GM21381 (cell line): Measurements from ENCODE around the gene MBD5.

Experiments used
- ATAC-seq: cut with Tn5 transposase; IDR thresholded peaks from one replicate; pipeline ENCODE4 v1.9.1; 2021; ENCODE audit warnings: mild to moderate bottlenecking, moderate library complexity; ENCODE audit not compliant: unreplicated experiment

The MBD5 gene

DNA sequence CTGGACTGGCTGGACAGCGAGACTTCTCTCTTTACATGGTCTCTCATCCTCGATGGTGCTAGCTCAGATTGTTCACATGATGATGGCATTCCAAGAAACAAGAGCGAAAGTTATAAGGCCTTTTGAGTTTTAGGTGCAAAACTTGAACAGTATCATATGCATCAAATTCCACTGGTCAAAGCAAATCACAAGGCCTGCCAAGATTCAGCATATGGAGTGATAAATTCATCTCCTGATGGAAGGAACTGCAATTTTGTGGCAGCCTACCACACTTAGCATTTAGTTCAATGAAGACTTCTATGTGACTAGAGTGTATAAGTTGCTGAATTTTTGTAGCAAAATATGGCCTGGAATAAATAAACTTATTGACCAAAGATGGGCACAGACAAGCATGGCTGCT is 429.6 kb downstream of the MBD5 start:
- no peak for ATAC-seq

DNA sequence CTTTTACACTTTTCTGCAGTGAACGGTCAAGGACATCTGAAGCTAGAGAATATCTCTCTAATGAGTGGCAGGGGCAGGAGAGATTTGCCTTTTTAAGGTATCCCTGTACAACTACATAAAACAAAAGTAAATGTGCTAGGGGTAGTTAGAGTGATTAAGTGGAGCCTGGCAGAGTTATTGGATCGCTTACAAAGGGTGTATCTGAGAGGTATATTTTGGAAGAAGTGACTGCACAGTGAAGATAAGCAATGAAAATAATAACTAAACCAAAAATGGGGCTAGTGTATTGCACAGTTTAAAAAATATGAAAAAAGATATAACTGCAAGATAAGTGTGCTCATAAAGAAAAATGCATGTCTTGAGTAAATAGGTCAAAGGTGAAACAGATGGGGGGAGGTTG is 430.2 kb downstream of the MBD5 start:
- no peak for ATAC-seq

DNA sequence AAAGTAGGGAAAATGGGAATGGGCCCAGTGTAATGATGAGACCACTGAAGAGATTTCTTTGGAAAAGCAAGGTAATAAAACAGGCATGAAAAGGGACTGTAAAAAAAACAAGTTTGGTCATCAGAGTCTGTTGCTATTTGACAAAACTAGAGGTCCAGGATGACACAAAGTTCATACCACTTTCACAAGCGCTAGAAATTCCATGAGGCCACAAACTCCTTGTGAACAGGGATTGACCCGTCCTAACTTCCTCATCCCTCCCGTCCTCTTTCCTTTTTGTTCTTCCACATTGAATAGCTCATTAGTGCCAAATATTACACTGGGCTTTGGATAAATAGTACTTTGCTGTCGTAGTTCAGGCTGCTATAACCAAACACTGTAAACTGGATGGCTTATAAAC is 434.9 kb downstream of the MBD5 start:
- ATAC-seq = no peak

DNA sequence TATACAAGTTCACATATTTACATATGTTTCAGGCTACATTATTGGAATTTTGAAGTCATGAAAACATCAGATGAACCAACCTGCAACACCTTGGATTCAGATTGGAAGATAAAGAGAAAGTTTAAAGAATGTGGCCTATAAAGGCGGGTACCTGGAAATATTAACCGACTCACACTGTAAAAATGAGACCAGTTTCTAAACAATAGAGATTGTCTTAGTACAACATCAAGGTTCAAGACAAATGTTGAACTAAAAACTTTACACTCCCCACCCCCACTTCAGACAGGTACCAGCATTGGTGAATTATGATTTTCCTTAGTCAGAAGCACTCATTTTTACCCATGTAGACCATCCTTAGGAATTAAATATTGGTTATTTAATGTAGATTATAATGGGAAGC is 437.3 kb downstream of the MBD5 start:
- no peak for ATAC-seq

DNA sequence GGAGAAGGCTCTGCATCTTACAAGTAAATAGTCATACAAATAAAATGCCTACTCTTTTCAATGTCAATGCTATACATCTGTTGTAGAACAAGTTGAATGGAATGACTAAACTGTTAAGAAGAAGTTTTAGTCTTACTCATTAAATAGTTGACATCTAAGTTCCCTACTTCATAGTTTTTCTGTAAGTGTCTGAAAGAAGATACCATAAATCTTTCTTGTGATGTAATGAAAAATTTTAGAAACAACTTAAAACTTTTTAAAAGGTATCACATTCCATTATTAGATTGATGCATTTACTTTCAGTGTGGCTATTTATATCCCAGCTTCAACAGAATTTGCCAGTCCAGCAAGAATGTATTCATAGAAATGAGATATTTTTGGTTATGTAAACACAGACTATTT is 438.5 kb downstream of the MBD5 start:
- ATAC-seq = no peak

DNA sequence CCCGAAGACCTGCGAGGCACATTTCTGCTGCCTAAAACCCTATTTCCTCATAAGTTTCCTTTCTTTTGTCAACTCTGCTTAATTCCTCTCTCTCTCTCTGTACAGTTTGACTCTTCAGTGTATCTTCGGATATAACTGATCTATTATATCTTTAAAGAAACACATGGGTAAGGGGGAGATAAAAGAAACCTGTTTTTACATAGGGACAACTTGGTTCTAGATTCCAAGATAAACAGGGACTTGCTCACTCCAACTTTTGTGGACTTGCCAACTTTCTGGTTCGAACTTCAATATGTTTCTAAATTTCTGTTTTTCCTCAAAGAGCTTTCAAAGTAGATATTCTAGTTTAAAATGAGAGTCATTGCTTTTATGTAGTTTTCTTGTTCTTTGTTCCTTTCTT is 441.0 kb downstream of the MBD5 start:
- no peak for ATAC-seq

DNA sequence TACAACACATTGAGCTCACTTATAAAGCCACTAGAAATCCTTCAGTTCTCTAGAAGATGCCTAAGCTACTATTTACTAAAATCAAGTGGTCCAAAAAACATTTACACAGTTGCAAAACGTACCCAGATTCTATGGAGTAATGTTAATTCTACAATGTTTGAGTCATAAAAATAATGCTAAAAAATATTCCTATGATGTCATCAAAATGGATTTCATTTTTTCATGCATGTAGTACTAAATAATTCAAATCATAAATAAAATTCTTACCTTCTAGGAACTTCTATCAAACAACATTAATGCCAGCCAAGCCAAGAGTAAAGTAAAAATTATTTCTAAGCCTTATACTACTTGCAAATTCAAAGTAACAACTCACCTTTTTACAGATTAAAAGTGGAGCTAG is 454.7 kb downstream of the MBD5 start:
- no peak for ATAC-seq

DNA sequence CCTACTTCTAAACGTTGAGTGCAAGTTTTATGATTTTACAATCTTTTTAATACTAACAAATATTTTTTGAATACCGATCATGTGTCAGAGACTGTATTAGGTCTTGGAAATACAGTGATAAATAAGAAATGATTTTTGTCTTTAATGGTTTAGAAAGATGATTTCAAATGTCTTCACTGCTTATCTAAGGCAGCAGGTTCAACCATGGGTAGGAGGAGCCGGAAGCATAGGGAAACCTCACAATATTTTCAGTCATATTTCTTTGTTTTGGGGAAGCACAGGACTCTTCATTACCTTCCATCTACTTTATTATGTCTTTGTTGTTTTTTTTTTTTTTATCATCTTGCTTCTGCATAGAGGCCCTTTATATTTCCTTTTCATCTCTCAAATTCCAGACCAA is 458.5 kb downstream of the MBD5 start:
- ATAC-seq = no peak

DNA sequence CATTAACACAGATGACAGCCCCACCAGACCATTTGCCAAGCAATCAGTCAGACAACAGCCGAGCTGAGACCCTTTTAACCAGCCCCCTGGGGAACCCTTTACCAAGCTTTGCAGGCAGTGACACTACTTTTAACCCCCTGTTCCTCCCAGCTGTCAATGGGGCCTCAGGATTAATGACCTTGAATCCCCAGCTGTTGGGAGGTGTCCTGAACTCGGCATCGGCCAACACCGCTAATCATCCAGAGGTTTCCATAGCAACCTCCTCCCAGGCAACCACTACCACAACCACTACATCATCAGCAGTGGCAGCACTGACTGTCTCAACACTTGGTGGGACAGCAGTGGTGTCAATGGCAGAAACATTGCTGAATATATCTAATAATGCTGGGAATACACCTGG is 462.8 kb downstream of the MBD5 start:
- ATAC-seq = no peak

DNA sequence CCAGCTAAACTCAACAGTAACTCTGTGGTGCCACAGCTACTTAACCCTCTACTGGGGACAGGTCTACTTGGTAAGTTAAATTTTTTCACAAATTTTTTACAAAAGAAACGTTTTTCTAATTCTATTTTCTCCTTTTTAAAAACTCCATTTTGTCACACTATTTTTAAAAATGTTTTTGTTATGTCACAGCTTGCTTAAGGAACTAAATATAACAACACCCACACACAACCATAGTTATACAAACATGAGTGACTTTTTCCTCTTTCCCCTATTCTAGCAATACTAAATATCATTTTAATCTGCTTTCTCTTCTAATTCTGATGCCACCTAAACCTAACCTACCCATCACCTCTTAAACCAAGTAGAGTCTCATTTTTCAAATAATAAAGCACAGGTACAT is 463.2 kb downstream of the MBD5 start:
- no peak for ATAC-seq

DNA sequence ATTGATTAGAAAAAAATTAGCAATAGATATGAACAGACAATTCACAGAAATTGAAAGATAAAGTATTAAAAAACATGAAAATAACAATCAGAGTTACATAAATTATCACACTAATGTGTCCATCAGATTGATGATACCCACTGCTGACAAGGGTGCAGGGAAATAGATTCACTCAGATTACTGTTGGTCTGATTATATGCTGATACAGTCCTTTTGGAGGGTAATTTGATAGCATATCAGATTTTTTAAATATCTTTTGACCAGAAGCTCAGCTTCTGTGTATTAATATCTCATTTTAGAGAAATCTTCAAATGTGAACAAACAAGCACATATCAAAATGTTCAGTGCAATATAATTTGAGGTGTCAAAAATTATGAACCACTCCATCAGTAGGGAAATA is 465.8 kb downstream of the MBD5 start:
- ATAC-seq = no peak

DNA sequence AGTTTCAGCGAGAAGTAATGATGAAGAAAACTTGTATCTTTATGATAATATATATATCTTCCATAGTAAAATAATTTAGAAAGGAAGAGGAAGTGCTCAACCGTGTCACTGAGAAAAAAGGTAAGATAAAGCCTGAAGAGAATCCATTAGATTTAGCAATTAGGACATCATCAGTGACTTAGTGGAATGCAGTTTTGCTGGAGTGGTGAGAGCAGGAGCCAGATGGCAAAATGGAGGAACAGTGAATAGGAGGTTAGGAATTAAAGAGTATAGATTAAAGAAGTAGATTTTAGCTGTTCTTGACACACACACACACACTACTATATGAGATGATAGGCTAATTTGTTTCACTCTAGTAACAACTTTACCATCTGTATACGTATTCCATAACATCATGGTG is 466.5 kb downstream of the MBD5 start:
- ATAC-seq = no peak

DNA sequence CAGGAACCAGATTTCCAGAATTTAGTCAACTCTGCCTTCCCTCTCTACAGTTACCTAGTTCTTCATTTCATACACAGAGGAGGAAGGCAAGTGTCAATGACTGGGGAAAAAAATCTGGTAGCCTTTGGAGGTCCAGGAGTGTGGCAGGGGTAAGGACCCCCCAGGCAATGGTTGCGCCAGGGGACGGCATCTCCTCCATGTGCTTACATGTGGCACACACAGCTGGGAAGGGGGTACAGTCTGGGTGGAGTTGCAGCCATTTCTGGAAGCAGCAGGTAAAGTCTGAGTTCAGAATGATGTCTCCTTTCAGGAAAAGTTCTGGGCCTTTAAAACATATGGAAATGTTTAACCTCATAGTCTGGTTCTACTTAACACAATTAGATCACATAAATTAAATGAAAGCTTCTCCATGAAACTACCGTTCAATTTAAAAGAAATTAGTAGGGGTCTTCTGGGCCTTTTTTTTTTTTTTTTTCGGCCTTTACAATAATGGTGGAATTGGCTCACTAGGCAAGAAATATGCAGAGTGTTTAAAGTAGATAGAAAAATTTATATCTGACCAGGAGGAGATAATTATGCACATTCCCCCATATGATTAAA is 470.0 kb downstream of the MBD5 start:
- ATAC-seq = no peak

DNA sequence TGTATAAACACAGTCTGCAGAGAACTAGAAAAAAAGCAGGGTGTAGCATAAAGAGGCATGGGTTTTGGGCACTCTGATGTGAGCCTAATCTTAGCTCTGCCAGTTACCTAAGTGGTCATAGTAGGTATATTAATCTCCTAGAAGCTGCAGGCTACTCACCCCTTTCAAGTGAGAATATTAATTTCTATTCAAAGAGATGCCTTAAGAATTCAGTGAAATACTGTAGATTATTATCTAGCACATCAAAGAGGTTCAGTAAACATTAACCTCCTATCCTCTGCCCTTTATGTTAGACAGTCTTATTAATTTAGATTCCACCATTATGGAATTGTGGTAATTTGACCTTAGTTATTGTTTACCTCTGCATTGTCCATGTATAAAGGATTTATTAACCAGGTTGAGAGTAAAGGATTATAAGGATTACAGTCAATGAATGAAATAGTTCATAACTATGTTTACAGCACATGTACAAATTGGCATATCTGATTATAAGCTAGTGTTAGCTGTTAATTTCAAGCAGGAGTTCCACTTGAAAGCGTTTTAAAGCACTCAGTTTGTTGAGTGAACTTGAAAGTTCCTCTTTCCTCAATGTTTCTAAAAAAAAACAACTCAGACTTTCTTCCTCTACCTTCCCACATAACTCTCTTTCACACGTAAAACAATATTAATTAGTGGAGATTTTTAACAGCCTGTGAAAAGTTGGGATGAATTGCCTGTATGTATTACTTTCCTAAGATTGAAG is 473.1 kb downstream of the MBD5 start:
- ATAC-seq = peak; percentile 55

DNA sequence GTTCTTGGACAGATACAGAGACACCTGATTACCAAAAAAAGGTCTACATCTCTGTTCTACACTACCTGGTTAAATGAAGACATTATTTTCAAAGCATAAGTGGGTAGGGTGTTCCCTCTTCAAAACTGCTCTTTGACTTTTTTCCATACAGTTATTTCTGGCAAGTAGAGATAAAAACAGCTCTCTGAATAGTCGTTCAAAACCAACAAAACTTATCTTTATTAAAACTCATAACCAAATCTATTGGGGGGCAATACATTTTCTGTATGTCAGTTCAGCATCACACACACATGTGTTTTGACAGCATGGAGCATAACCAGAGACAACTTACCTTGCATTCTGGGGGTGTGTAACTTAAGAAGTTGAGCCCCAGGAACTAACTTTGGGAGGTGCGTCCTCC is 474.7 kb downstream of the MBD5 start:
- ATAC-seq = no peak

DNA sequence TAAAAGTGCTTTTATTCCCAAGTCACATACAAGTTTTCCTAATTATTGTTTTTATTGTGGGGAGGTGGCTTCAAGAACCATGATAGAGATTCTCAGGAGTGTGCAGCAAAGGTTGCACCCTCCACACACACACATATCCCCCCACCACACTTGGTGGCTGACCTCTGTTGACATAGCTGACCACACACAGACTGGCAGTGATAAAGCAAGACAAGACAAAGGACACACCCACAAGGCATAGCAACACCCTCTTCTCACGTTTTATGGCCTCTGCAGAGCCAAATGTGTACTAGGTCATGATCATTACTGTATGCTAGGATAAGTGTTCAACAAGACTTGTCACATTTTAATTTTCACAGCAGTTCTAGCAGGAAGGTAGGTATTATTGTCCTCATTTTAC is 480.7 kb downstream of the MBD5 start:
- no peak for ATAC-seq

DNA sequence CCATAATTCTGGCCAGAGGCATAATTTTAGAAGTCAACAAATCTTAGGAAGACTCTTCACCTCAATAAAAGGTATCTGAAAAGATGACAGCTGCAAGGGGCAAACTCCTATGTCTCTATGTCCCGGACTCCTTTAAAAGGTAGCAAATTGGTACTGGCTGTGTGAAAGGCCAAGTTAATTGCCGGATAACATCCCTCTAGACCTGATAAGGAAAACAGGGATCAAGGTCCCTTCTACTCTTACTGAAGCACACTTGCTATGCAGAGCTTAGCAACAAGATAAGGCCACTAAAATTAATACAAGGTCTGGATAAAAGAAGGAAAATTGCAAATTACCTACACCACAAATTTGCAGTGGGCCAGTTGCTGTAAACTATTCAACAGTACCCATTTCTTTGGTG is 482.6 kb downstream of the MBD5 start:
- no peak for ATAC-seq

DNA sequence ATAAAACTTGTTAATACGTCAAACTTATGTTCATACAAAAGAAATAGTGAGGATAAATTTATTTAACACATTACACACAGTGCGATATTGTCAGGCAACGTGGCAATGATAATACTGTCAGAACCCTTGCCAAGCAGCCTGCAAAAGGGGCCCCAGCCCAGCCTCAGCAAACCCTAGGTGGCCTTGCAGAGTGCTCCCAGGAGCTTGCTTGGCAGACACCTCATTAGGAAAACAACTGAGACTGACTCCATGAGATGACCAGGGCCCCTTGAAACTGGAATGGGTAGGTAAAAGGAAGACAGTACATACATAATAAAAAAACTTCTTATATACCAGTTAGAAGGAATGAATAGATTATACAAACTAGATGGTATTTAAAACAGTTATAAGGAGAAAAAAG is 487.1 kb downstream of the MBD5 start:
- ATAC-seq = no peak

DNA sequence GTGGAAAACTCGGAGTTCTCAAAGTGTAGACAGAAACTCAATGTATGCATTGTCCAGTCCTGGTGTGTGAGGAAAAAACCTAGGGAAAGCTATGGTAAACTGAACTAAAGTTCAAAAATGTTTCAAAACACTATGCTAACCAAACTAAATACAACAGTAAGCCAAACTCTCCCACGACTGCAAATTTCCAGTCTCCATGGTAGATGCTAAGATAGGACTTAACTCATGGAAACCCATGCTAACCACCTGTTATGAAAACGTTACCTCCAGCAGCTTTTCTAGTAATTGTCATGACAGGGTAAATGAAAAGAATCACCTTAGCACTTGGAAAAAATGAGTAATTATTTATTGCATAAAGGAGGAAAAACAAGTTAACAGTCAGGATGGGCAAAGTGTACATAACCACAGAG is 488.0 kb downstream of the MBD5 start:
- ATAC-seq = no peak

DNA sequence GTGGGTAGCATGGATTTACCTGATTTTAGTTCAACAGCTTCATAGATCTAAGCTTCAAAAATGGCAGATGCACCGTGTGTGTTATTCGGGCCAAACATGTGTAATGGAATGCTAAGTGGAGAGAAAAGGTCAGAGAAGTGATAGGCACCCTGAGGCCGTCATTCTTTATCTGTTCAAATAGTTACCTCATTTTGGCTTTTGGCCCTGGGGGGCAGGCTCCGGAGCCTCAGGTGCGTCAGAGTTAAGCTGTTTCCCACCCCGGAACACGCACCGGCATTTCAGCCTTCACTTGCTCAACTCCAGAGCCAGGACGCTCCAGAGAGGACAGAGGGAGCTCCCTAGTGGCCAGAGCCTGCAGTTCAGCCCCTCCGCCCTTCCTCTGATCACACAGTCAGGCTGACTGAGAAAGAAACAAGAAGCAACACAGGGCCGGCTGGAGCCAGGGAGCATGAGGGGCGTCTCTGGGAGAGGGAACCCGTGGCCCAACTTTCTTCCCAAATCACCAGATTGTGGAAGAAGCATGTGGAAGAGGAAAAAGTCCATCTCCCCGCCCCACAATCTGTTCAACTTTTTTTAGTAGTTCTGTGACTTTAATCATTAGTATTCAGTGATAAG is 488.5 kb downstream of the MBD5 start:
- ATAC-seq = peak; percentile 100

DNA sequence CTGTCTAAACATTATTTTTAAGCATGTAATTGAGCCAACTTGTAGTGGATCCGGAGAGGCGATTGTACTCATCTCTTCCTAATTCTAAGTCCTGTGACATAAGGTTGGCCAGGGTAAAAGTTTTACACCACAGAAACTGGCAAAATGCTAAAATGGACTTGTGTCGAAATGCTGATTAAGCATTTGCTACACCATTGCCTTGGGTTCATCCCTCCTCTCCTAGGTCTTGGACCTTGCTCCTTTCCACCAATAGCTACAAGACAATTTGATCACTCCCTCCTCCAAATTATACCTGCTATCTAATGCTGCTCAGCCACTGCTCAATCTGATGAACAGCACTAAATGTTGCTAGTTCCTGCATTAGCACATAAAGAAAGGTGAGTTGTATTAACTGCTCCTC is 491.0 kb downstream of the MBD5 start:
- ATAC-seq = no peak

DNA sequence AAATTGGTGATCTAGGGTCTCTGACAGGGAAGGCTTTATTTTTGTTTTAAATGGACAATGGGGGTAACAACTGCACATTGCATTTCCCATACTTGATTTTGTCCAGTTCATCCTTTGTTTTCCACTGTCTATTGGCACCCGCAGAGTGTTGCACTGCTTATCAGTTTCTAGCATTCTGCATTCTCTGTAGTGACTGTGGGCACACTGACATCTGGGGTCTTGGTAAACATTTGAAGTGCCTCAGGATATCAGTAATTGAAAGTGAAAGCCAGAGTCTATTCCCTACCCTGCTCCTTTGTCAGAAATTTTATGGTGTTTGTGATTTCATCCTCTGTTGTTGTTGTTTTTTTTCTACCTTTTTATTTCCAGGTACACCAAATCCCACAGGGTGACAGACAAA is 491.6 kb downstream of the MBD5 start:
- ATAC-seq = no peak

DNA sequence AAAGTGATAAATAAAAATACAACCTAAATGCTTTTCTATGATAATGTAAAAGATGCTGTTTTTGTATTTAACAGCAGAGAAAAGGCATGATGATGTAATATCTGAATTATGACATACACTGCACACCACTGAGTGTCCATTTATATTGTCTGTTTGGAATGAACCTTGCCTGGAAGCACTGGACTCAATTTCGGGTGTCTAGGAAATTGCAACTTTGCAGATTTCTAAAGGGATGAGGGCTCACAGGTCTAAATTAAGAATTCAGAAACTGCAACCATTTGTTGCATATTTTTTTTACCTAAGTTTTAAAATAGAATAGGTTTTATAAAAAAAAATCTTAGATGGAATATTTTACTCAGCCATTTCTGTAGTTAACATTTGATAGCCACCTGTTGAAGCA is 492.5 kb downstream of the MBD5 start:
- no peak for ATAC-seq
